Upper lobe of left lung (tissue), 6 donors: Measurements from ENCODE around the gene LSM3. TPM values are rescaled to one million over a fixed set of nuclear protein-coding genes. Genes with fewer than 3 reads are reported as not detected.

Source experiments
- ATAC-seq, 2 donors: fragments of 200-7000 bp; cut with Tn5 transposase; one replicate each; pipeline ENCODE4 v1.9.1; 2022; ENCODE audit warnings: mild to moderate bottlenecking in 2 of 2, moderate library complexity in 2 of 2; ENCODE audit not compliant: low FRiP score in 2 of 2
- DNase-seq, 2 donors: peaks; one replicate each; pipeline ENCODE4 v3.0.0-alpha.2; 2019 to 2020
- H3K27ac ChIP-seq, 4 donors: fragments of 200-600 bp; sonication (generic); one replicate each; pipeline ENCODE4 v1.5.1; 2016 to 2019
- H3K27me3 ChIP-seq, 4 donors: fragments of 200-600 bp; sonication (generic); one replicate each; pipeline ENCODE4 v1.5.1; 2017 to 2019
- H3K36me3 ChIP-seq, 4 donors: fragments of 200-600 bp; sonication (generic); one replicate each; pipeline ENCODE4 v1.5.1; 2016 to 2019
- H3K4me1 ChIP-seq, 4 donors: fragments of 200-600 bp; sonication (generic); one replicate each; pipeline ENCODE4 v1.5.1; 2018 to 2019
- H3K4me3 ChIP-seq, 4 donors: fragments of 200-600 bp; sonication (generic); one replicate each; pipeline ENCODE4 v1.5.1; 2017 to 2019; ENCODE audit warnings: mild to moderate bottlenecking in 2 of 4, moderate library complexity in 1 of 4
- H3K9me3 ChIP-seq, 4 donors: fragments of 200-600 bp; sonication (generic); one replicate each; pipeline ENCODE4 v1.5.1; 2018 to 2019
- CTCF ChIP-seq, 6 experiments: fragments of 450-650 bp in 4 of 6; fragments of 200-600 bp in 2 of 6; sonication (generic) in 2 of 6; IDR thresholded peaks; one replicate each; pipeline ENCODE4 v1.5.1; 2016 to 2019; ENCODE audit warnings: antibody characterized with exemption in 6 of 6
- EP300 ChIP-seq, 4 donors: sonication (generic); formaldehyde crosslinking; IDR thresholded peaks; one replicate each; pipeline ENCODE4 v1.5.1; 2017; ENCODE audit warnings: antibody characterized with exemption in 4 of 4, control low read depth in 2 of 4
- POLR2A ChIP-seq, 4 donors: fragments of 450-650 bp; IDR thresholded peaks; one replicate each; pipeline ENCODE4 v1.5.1; 2016 to 2017; ENCODE audit warnings: antibody characterized with exemption in 4 of 4, mild to moderate bottlenecking in 2 of 4
- POLR2AphosphoS5 ChIP-seq, 2 donors: sonication (generic); formaldehyde crosslinking; IDR thresholded peaks; one replicate each; pipeline ENCODE4 v1.5.1; 2017; ENCODE audit warnings: antibody characterized with exemption in 2 of 2
- WGBS, 2 donors: methylation state at CpG; one replicate each; pipeline ENCODE4 v1.1.5; 2017 to 2018; 5-methylcytosine and 5-hydroxymethylcytosine counted together
- total RNA-seq, 6 donors: library from RNA; depleted of rRNA in 4 of 6; stranded (reverse); fragments of >200 nt in 4 of 6; gene quantifications; one replicate each; pipeline versions ENCODE4 v1.1.0 to v1.2.1, GENCODE V29; 2016 to 2021
- donor health status: DM: no; HTN: no; CAD: no; lungs with moderate emphysema.
- donor health status: DM: no; HTN: yes; CAD: no; lungs with severe emphysema.

Gene LSM3
- total RNA-seq, 6 donors from 2014 or later = 2.1 to 10.3 (median 8.6) TPM

GRCh38 chr3:14132120-14132519, 46.5 kb upstream of the LSM3 start:
- WGBS, 2 donors = 98% methylated on average over 8 of the region's 8 CpGs; no CpG with 5 or more reads in 1 of the 2 donors
- ATAC-seq (no peak), DNase-seq (no peak)
- TF ChIP-seq CTCF (IDR thresholded peaks at IDR 0.05) (no peak), POLR2AphosphoS5 (IDR thresholded peaks at IDR 0.05) (no peak), EP300 (IDR thresholded peaks at IDR 0.05) (no peak), POLR2A (IDR thresholded peaks at IDR 0.05) (no peak)
- Histone ChIP-seq H3K27me3 (no peaks in the 10 kb centered on the region), H3K4me3 (no peak overlapping the region), H3K36me3 (peaks cover 54 to 92% (median 78%) of the 10 kb centered on the region in 4 donors), H3K9me3 (no peaks in the 10 kb centered on the region), H3K4me1 (peaks cover 6 to 11% (median 8%) of the 10 kb centered on the region in 4 donors), H3K27ac (no peak overlapping the region)

- WGBS, 2 donors = 96 to 100% methylated on average over 2 to 6 of the region's 6 CpGs
- H3K4me3 ChIP-seq = no peak overlapping the region
- no peak for DNase-seq
- peaks cover under 1 to 5% (median 2%) of the 10 kb centered on the region in 4 donors for H3K4me1 ChIP-seq
- ATAC-seq = no peak
- H3K27me3 ChIP-seq = no peaks in the 10 kb centered on the region
- TF ChIP-seq POLR2AphosphoS5 (IDR thresholded peaks at IDR 0.05) (no peak), EP300 (IDR thresholded peaks at IDR 0.05) (no peak), POLR2A (IDR thresholded peaks at IDR 0.05) (no peak), CTCF (IDR thresholded peaks at IDR 0.05) (no peak)
- peaks cover 54 to 97% (median 83%) of the 10 kb centered on the region in 4 donors for H3K36me3 ChIP-seq
- no peaks in the 10 kb centered on the region for H3K9me3 ChIP-seq
- H3K27ac ChIP-seq = no peak overlapping the region
These were observed 45.9 kb upstream of the LSM3 start for GRCh38 chr3:14132689-14133088.

DNA sequence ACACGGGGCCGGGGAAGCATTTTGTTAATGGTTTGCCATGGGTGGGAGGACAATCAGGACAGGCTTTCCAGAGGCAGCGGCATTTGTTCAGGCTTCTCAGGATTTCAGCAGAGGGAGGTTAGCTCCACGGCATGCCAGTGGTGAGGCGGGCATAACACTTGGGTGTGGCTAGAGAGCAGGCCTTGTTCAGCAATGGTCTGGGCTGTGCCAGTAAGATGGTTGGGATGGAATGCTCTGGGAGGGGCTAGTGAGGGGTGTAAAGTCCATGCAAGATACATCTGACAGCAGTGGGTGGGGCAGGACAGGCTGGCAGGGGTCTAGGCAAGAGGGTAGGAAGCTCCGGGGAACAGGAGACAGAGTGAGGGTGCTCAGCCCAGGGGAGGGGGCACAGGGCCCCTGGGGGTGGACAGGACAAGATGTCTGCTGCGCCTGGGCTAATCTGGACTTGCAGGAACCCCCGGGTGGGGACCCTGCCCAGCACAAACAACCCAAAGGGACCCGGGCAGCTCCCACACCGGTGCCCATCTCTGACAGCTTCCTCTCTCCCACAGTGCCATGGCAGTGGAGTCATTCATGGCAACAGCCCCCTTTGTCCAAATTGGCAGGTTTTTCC, 45.3 kb upstream of the LSM3 start:
- ATAC-seq (no peak), DNase-seq (no peak)
- Histone ChIP-seq H3K36me3 (peaks cover 56 to 97% (median 85%) of the 10 kb centered on the region in 4 donors), H3K4me3 (no peak overlapping the region), H3K4me1 (no peaks in the 10 kb centered on the region), H3K27me3 (no peaks in the 10 kb centered on the region), H3K27ac (peak overlapping the region in 1 of 4 donors; percentile 2), H3K9me3 (no peaks in the 10 kb centered on the region)
- no peak for TF ChIP-seq EP300 (IDR thresholded peaks at IDR 0.05)
- no peak for TF ChIP-seq POLR2AphosphoS5 (IDR thresholded peaks at IDR 0.05)
- WGBS, 2 donors = 81 to 96% methylated on average over 8 to 10 of the region's 10 CpGs

- DNase-seq (no peak), ATAC-seq (no peak)
- Histone ChIP-seq H3K27me3 (no peaks in the 10 kb centered on the region), H3K27ac (no peak overlapping the region), H3K36me3 (peaks cover 57 to 97% (median 90%) of the 10 kb centered on the region in 4 donors), H3K4me1 (no peaks in the 10 kb centered on the region), H3K4me3 (no peak overlapping the region), H3K9me3 (no peaks in the 10 kb centered on the region)
- 94 to 100% methylated on average over 4 to 5 of the region's 5 CpGs for WGBS, 2 donors
- TF ChIP-seq POLR2AphosphoS5 (IDR thresholded peaks at IDR 0.05) (no peak), EP300 (IDR thresholded peaks at IDR 0.05) (no peak), POLR2A (IDR thresholded peaks at IDR 0.05) (no peak), CTCF (IDR thresholded peaks at IDR 0.05) (no peak)
These were observed 44.7 kb upstream of the LSM3 start for GRCh38 chr3:14133876-14134275.

- no peaks in the 10 kb centered on the region for H3K27me3 ChIP-seq
- H3K9me3 ChIP-seq = no peaks in the 10 kb centered on the region
- no peak overlapping the region for H3K27ac ChIP-seq
- no peaks in the 10 kb centered on the region for H3K4me1 ChIP-seq
- no peak for DNase-seq
- no peak for ATAC-seq
- H3K36me3 ChIP-seq = peaks cover 57 to 100% (median 94%) of the 10 kb centered on the region in 4 donors
- no peak overlapping the region for H3K4me3 ChIP-seq
- WGBS, 2 donors = 80 to 91% methylated on average over 4 to 6 of the region's 6 CpGs
- TF ChIP-seq POLR2AphosphoS5 (IDR thresholded peaks at IDR 0.05) = no peak
- TF ChIP-seq EP300 (IDR thresholded peaks at IDR 0.05) = no peak
- TF ChIP-seq POLR2A (IDR thresholded peaks at IDR 0.05) = no peak
- no peak for TF ChIP-seq CTCF (IDR thresholded peaks at IDR 0.05)
These were observed 44.3 kb upstream of the LSM3 start for GRCh38 chr3:14134291-14134690.
